ENCODE results near the gene IFRD2.
"Not testable (repeated sequence)": the region's sequence is repeated elsewhere in the genome, so short reads cannot be mapped to it uniquely, and the experiment has no call there.

DNA sequence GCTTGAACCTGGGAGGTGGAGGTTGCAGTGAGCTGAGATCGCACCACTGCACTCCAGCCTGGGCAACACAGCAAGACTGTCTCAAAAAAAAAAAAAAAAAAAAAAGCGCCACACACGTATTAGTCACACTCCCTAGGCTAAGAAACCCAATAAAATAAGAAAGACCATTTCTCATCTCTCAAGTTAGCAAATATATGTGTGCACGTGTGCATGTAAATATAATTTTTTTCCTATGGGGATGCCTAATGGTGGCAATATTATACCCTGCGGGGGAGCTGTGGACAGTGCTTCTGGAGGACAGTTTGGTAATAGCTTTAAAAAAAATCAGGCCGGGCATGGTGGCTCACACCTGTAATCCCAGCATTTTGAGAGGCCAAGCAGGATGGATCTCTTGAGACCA, 8.1 kb downstream of the IFRD2 start:
- TF ChIP-seq, protein P1, sequence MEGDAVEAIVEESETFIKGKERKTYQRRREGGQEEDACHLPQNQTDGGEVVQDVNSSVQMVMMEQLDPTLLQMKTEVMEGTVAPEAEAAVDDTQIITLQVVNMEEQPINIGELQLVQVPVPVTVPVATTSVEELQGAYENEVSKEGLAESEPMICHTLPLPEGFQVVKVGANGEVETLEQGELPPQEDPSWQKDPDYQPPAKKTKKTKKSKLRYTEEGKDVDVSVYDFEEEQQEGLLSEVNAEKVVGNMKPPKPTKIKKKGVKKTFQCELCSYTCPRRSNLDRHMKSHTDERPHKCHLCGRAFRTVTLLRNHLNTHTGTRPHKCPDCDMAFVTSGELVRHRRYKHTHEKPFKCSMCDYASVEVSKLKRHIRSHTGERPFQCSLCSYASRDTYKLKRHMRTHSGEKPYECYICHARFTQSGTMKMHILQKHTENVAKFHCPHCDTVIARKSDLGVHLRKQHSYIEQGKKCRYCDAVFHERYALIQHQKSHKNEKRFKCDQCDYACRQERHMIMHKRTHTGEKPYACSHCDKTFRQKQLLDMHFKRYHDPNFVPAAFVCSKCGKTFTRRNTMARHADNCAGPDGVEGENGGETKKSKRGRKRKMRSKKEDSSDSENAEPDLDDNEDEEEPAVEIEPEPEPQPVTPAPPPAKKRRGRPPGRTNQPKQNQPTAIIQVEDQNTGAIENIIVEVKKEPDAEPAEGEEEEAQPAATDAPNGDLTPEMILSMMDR (conservative IDR thresholded peaks at IDR 0.05; ENCODE audit: low read depth, low read length): not testable (repeated sequence)
- TF ChIP-seq EZH2 (IDR thresholded peaks at IDR 0.05; ENCODE audit: low read length, unreplicated experiment); EZH2phosphoT487 (IDR thresholded peaks at IDR 0.05; ENCODE audit: borderline replicate concordance, low read length): not testable (repeated sequence)
